ENCODE data around the gene GPR37. TPM values are rescaled to one million over a fixed set of nuclear protein-coding genes. Genes with fewer than 3 reads are reported as not detected.

The GPR37 gene
- polyA plus RNA-seq, 1 of the 3 experiments (the other 2 are of a cell fraction): 0.03 TPM

DNA sequence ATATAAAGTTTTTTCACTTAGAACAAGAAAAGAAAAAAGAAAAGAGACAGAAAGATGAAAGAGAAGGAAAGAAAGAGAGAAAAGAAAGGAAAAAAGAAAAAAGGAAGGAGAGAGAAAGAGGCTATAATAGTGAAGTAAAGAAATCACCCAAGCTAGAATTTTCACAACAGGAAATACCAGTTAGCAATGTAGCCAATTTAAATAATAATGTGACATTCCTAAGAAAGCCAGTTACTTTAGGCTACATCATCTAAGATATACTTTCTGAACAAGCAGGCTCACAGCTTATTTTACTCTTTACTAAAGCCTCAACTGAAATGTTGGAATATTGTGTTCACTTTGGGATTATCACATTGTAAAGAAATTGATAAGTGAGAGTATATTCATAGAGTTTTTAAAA, 53.6 kb downstream of the GPR37 start:
- H3K9ac ChIP-seq: no peak overlapping the region
- no peaks in the 10 kb centered on the region for H3K27me3 ChIP-seq (ENCODE audit: insufficient read depth)

GRCh38 chr7:124702385-124702784, 63.2 kb downstream of the GPR37 start:
- H2AFZ ChIP-seq (ENCODE audit: low read depth): no peak overlapping the region
- no peak overlapping the region for H3K4me3 ChIP-seq (ENCODE audit: low read depth in 2 of 2, low read length in 1 of 2)
- ChIA-PET CTCF (interaction anchor here (0.8 to 1.2 kb wide), 2 partner anchors 17 to 83 kb away, joined by 3 to 4 read pairs; no protein-coding TSS in a partner anchor), POLR2A (no interaction called here)
- no peaks in the 10 kb centered on the region for H3K9me2 ChIP-seq
- TF ChIP-seq, protein P1, sequence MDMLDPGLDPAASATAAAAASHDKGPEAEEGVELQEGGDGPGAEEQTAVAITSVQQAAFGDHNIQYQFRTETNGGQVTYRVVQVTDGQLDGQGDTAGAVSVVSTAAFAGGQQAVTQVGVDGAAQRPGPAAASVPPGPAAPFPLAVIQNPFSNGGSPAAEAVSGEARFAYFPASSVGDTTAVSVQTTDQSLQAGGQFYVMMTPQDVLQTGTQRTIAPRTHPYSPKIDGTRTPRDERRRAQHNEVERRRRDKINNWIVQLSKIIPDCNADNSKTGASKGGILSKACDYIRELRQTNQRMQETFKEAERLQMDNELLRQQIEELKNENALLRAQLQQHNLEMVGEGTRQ (IDR thresholded peaks at IDR 0.05; ENCODE audit: borderline replicate concordance, low read depth, low read length): no peak
- TF ChIP-seq JUND (IDR thresholded peaks at IDR 0.05) (no peak), MXI1 (IDR thresholded peaks at IDR 0.05; ENCODE audit: low read depth, low read length) (no peak), GABPA (IDR thresholded peaks at IDR 0.05; ENCODE audit: low read depth) (no peak), CTCF (IDR thresholded peaks at IDR 0.05) (no peak), FOSL2 (IDR thresholded peaks at IDR 0.05; ENCODE audit: borderline replicate concordance, low read depth) (no peak), EZH2phosphoT487 (IDR thresholded peaks at IDR 0.05; ENCODE audit: borderline replicate concordance, low read depth) (no peak), NFIC (IDR thresholded peaks at IDR 0.05; ENCODE audit: borderline replicate concordance) (no peak), RXRA (IDR thresholded peaks at IDR 0.05; ENCODE audit: borderline replicate concordance, low read depth) (no peak)
- H3F3A ChIP-seq (replicated peaks; ENCODE audit: insufficient read depth): no peaks in the 10 kb centered on the region
- 26% methylated on average over 2 of the region's 2 CpGs for WGBS (ENCODE audit: low lambda C conversion rate)
- H3K9ac ChIP-seq: no peak overlapping the region
- H4K20me1 ChIP-seq (ENCODE audit: insufficient read depth): no peaks in the 10 kb centered on the region
- H3K79me2 ChIP-seq (ENCODE audit: insufficient read depth): no peaks in the 10 kb centered on the region
- H3K4me2 ChIP-seq: no peak overlapping the region
- no peaks in the 10 kb centered on the region; a peak in 1 of 4 replicates for H3K4me1 ChIP-seq (ENCODE audit: control insufficient read depth in 1 of 2, insufficient read depth in 2 of 2, low read depth in 1 of 2, low read length in 1 of 2)
- no peaks in the 10 kb centered on the region for H3K27me3 ChIP-seq (ENCODE audit: insufficient read depth)
- H3K27ac ChIP-seq (ENCODE audit: low read depth in 2 of 2, low read length in 1 of 2): no peak overlapping the region
- no peak for DNase-seq
- no peaks in the 10 kb centered on the region for H3K9me3 ChIP-seq
- H3K36me3 ChIP-seq (replicated peaks in 1 of 2; ENCODE audit: control insufficient read depth in 1 of 2, insufficient read depth in 2 of 2, low read length in 1 of 2): no peaks in the 10 kb centered on the region

More for the DNA sequence above, 53.6 kb downstream of the GPR37 start:
- Histone ChIP-seq H3K4me1 (ENCODE audit: control insufficient read depth in 1 of 2, insufficient read depth in 2 of 2, low read depth in 1 of 2, low read length in 1 of 2) (no peaks in the 10 kb centered on the region), H3K9me3 (no peaks in the 10 kb centered on the region), H3K27ac (ENCODE audit: low read depth in 2 of 2, low read length in 1 of 2) (no peak overlapping the region), H3K79me2 (ENCODE audit: insufficient read depth) (no peaks in the 10 kb centered on the region), H3F3A (replicated peaks; ENCODE audit: insufficient read depth) (no peaks in the 10 kb centered on the region), H3K36me3 (replicated peaks in 1 of 2; ENCODE audit: control insufficient read depth in 1 of 2, insufficient read depth in 2 of 2, low read length in 1 of 2) (no peaks in the 10 kb centered on the region), H3K4me3 (ENCODE audit: low read depth in 2 of 2, low read length in 1 of 2) (no peak overlapping the region), H3K9me2 (no peaks in the 10 kb centered on the region; the same call in 1 of the 2 replicates), H2AFZ (ENCODE audit: low read depth) (no peak overlapping the region), H4K20me1 (ENCODE audit: insufficient read depth) (no peaks in the 10 kb centered on the region), H3K4me2 (no peak overlapping the region)
- CTCF ChIA-PET: no interaction called here
- TF ChIP-seq CTCF (IDR thresholded peaks at IDR 0.05): no peak
- TF ChIP-seq TEAD4 (IDR thresholded peaks at IDR 0.05; ENCODE audit: borderline replicate concordance, insufficient read depth): no peak
- TF ChIP-seq RCOR1 (IDR thresholded peaks at IDR 0.05; ENCODE audit: low read length): no peak
- TF ChIP-seq NRF1 (IDR thresholded peaks at IDR 0.05; ENCODE audit: low read depth, low read length): no peak
- TF ChIP-seq EP300 (IDR thresholded peaks at IDR 0.05; ENCODE audit: borderline replicate concordance in 1 of 2, low read depth in 1 of 2, low read length in 1 of 2): no peak
- no peak for TF ChIP-seq GATA2 (CRISPR knock-in tag; IDR thresholded peaks at IDR 0.05)
- no peak for TF ChIP-seq MEF2A (IDR thresholded peaks at IDR 0.05; ENCODE audit: borderline replicate concordance, low read depth)
- no peak for TF ChIP-seq JUND (IDR thresholded peaks at IDR 0.05)
- no peak for TF ChIP-seq NFIC (IDR thresholded peaks at IDR 0.05; ENCODE audit: borderline replicate concordance)
- TF ChIP-seq, protein P2, sequence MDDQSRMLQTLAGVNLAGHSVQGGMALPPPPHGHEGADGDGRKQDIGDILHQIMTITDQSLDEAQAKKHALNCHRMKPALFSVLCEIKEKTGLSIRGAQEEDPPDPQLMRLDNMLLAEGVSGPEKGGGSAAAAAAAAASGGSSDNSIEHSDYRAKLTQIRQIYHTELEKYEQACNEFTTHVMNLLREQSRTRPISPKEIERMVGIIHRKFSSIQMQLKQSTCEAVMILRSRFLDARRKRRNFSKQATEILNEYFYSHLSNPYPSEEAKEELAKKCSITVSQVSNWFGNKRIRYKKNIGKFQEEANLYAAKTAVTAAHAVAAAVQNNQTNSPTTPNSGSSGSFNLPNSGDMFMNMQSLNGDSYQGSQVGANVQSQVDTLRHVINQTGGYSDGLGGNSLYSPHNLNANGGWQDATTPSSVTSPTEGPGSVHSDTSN (IDR thresholded peaks at IDR 0.05): no peak
- no peak for TF ChIP-seq SIN3A (IDR thresholded peaks at IDR 0.05; ENCODE audit: borderline replicate concordance, low read depth, low read length)
- no peak for TF ChIP-seq RAD21 (IDR thresholded peaks at IDR 0.05; ENCODE audit: low read length)
- TF ChIP-seq POLR2AphosphoS5 (IDR thresholded peaks at IDR 0.05; ENCODE audit: low read depth, low read length): no peak
- TF ChIP-seq YY1 (IDR thresholded peaks at IDR 0.05; ENCODE audit: low read depth): no peak
- TF ChIP-seq FOXJ3 (CRISPR knock-in tag; IDR thresholded peaks at IDR 0.05): no peak
- no peak for DNase-seq
- POLR2A ChIA-PET: no interaction called here

Data from SK-N-SH (cell line).